CD4-positive, alpha-beta T cell treated with Interleukin-6 for 4 hours (primary cell): ENCODE results near the gene CRTC1.

Experiments used
- DNase-seq: peaks from one replicate; pipeline ENCODE4 v3.0.0-alpha.2; 2020; ENCODE audit warnings: mixed read lengths

Gene CRTC1

GRCh38 chr19:18750295-18750970, 67.0 kb downstream of the CRTC1 start:
- DNase-seq: no peak

GRCh38 chr19:18751571-18751970, 68.1 kb downstream of the CRTC1 start:
- no peak for DNase-seq

- DNase-seq: no peak
These were observed 71.0 kb downstream of the CRTC1 start for GRCh38 chr19:18754501-18754900.

- no peak for DNase-seq
These were observed 73.4 kb downstream of the CRTC1 start for GRCh38 chr19:18756896-18757295.

- DNase-seq: no peak
These were observed 76.0 kb downstream of the CRTC1 start for GRCh38 chr19:18759304-18759994.

- DNase-seq: no peak
These were observed 76.5 kb downstream of the CRTC1 start for GRCh38 chr19:18759995-18760426.

- no peak for DNase-seq
These were observed 77.2 kb downstream of the CRTC1 start for GRCh38 chr19:18760440-18761383.

GRCh38 chr19:18761531-18762110, 78.1 kb downstream of the CRTC1 start:
- DNase-seq: no peak

- no peak for DNase-seq
These were observed 78.9 kb downstream of the CRTC1 start for GRCh38 chr19:18762125-18763023.

GRCh38 chr19:18763674-18764590, 80.5 kb downstream of the CRTC1 start:
- no peak for DNase-seq

GRCh38 chr19:18764591-18765051, 81.1 kb downstream of the CRTC1 start:
- DNase-seq: no peak

- DNase-seq: no peak
These were observed 81.7 kb downstream of the CRTC1 start for GRCh38 chr19:18765224-18765623.

- DNase-seq: no peak
These were observed 84.7 kb downstream of the CRTC1 start for GRCh38 chr19:18768046-18768771.

GRCh38 chr19:18768997-18769891, 85.8 kb downstream of the CRTC1 start:
- DNase-seq: no peak

GRCh38 chr19:18769989-18770528, 86.6 kb downstream of the CRTC1 start:
- no peak for DNase-seq

- DNase-seq: no peak
These were observed 87.3 kb downstream of the CRTC1 start for GRCh38 chr19:18770663-18771327.

GRCh38 chr19:18771328-18772242, 88.1 kb downstream of the CRTC1 start:
- DNase-seq: no peak
